Ectodermal cell (in vitro differentiated cells): ENCODE results near the gene TCF15.

Source experiments
- H3K27ac ChIP-seq: 2 replicates; pipeline ENCODE4 v1.7.0; 2013; ENCODE audit warnings: mild to moderate bottlenecking, low read depth, low read length; ENCODE audit not compliant: insufficient read depth, poor library complexity, severe bottlenecking
- H3K27me3 ChIP-seq: 2 replicates; pipeline ENCODE4 v1.7.0; 2013; ENCODE audit warnings: mild to moderate bottlenecking, low read length; ENCODE audit not compliant: insufficient read depth, control insufficient read depth, poor library complexity, severe bottlenecking
- H3K36me3 ChIP-seq: one replicate; pipeline ENCODE4 v1.7.0; 2013; ENCODE audit warnings: low read length; ENCODE audit not compliant: control insufficient read depth, insufficient read depth
- H3K4me1 ChIP-seq: one replicate; pipeline ENCODE4 v1.7.0; 2013; ENCODE audit warnings: low read length; ENCODE audit not compliant: control insufficient read depth, insufficient read depth
- H3K4me3 ChIP-seq: 2 replicates; pipeline ENCODE4 v1.7.0; 2013; ENCODE audit warnings: low read depth, low read length, control low read depth; ENCODE audit not compliant: insufficient read depth
- H3K9me3 ChIP-seq: 2 replicates; pipeline ENCODE4 v1.7.0; 2013; ENCODE audit warnings: mild to moderate bottlenecking, low read length, moderate library complexity; ENCODE audit not compliant: control insufficient read depth
- whole genome bisulfite sequencing, 2 experiments: methylation state at CpG; one replicate each; pipeline ENCODE4 v1.1.7; 2013; ENCODE audit warnings: missing lambda C conversion rate in 2 of 2; 5-methylcytosine and 5-hydroxymethylcytosine counted together

Gene TCF15

GRCh38 chr20:611047-611842 lies 1.1 kb upstream of the TCF15 start:
- Histone ChIP-seq H3K4me3 (no peak overlapping the region), H3K9me3 (no peaks in the 10 kb centered on the region), H3K27me3 (peaks cover 42% of the 10 kb centered on the region), H3K27ac (no peak overlapping the region), H3K4me1 (peaks cover 9% of the 10 kb centered on the region), H3K36me3 (no peaks in the 10 kb centered on the region)
- 76 to 78% methylated on average over 24 of the region's 24 CpGs for WGBS, 2 experiments

- Histone ChIP-seq H3K27me3 (peaks cover 42% of the 10 kb centered on the region), H3K9me3 (no peaks in the 10 kb centered on the region), H3K36me3 (no peaks in the 10 kb centered on the region), H3K4me1 (peaks cover 9% of the 10 kb centered on the region), H3K27ac (no peak overlapping the region), H3K4me3 (peak overlapping the region; percentile 16)
- WGBS, 2 experiments: 7 to 8% methylated on average over 53 of the region's 54 CpGs
These were observed 641 bp downstream of the TCF15 start for GRCh38 chr20:609371-609964.

GRCh38 chr20:608970-609369 lies 1.1 kb downstream of the TCF15 start:
- WGBS, 2 experiments: 72 to 77% methylated on average over 8 of the region's 8 CpGs
- peaks cover 42% of the 10 kb centered on the region for H3K27me3 ChIP-seq
- H3K36me3 ChIP-seq: no peaks in the 10 kb centered on the region
- no peaks in the 10 kb centered on the region for H3K9me3 ChIP-seq
- no peak overlapping the region for H3K27ac ChIP-seq
- H3K4me3 ChIP-seq: no peak overlapping the region
- H3K4me1 ChIP-seq: peaks cover 9% of the 10 kb centered on the region

GRCh38 chr20:607476-607875 lies 2.6 kb downstream of the TCF15 start:
- Histone ChIP-seq H3K9me3 (no peaks in the 10 kb centered on the region), H3K27me3 (peaks cover 42% of the 10 kb centered on the region), H3K36me3 (no peaks in the 10 kb centered on the region), H3K4me1 (peaks cover 9% of the 10 kb centered on the region), H3K4me3 (no peak overlapping the region), H3K27ac (no peak overlapping the region)
- 92 to 95% methylated on average over 6 of the region's 6 CpGs for WGBS, 2 experiments

- Histone ChIP-seq H3K27ac (no peak overlapping the region), H3K9me3 (no peaks in the 10 kb centered on the region), H3K4me1 (no peaks in the 10 kb centered on the region), H3K27me3 (peaks cover 20% of the 10 kb centered on the region), H3K36me3 (no peaks in the 10 kb centered on the region), H3K4me3 (no peak overlapping the region)
- WGBS, 2 experiments: 76 to 84% methylated on average over 5 of the region's 5 CpGs
These were observed 4.9 kb downstream of the TCF15 start for GRCh38 chr20:605237-605636.

GRCh38 chr20:603116-603640 lies 6.9 kb downstream of the TCF15 start:
- 88% methylated on average over 8 of the region's 8 CpGs for WGBS, 2 experiments
- Histone ChIP-seq H3K36me3 (no peaks in the 10 kb centered on the region), H3K4me1 (peaks cover 5% of the 10 kb centered on the region), H3K9me3 (no peaks in the 10 kb centered on the region), H3K4me3 (no peak overlapping the region), H3K27ac (no peak overlapping the region), H3K27me3 (peaks cover 1% of the 10 kb centered on the region)

GRCh38 chr20:602111-602970 lies 7.8 kb downstream of the TCF15 start:
- Histone ChIP-seq H3K27me3 (no peaks in the 10 kb centered on the region), H3K4me3 (no peak overlapping the region), H3K36me3 (no peaks in the 10 kb centered on the region), H3K9me3 (no peaks in the 10 kb centered on the region), H3K4me1 (peaks cover 5% of the 10 kb centered on the region), H3K27ac (no peak overlapping the region)
- WGBS, 2 experiments: 86 to 87% methylated on average over 8 of the region's 8 CpGs

GRCh38 chr20:600736-601135 lies 9.4 kb downstream of the TCF15 start:
- Histone ChIP-seq H3K4me1 (peaks cover 5% of the 10 kb centered on the region), H3K36me3 (no peaks in the 10 kb centered on the region), H3K27me3 (no peaks in the 10 kb centered on the region), H3K9me3 (no peaks in the 10 kb centered on the region), H3K4me3 (no peak overlapping the region), H3K27ac (no peak overlapping the region)
- 87 to 89% methylated on average over 6 of the region's 6 CpGs for WGBS, 2 experiments

GRCh38 chr20:600141-600540 lies 10.0 kb downstream of the TCF15 start:
- 89 to 96% methylated on average over 2 of the region's 2 CpGs for WGBS, 2 experiments
- Histone ChIP-seq H3K36me3 (no peaks in the 10 kb centered on the region), H3K27ac (no peak overlapping the region), H3K9me3 (no peaks in the 10 kb centered on the region), H3K4me1 (peaks cover 5% of the 10 kb centered on the region), H3K4me3 (no peak overlapping the region), H3K27me3 (no peaks in the 10 kb centered on the region)
